Endodermal cell (in vitro differentiated cells): ENCODE results near the gene GSTA3. TPM values are rescaled to one million over a fixed set of nuclear protein-coding genes. Genes with fewer than 3 reads are reported as not detected.

Experiments used
- DNase-seq: peaks from one replicate; pipeline ENCODE4 v3.0.0-alpha.2; 2017
- H3K27ac ChIP-seq: 2 replicates; pipeline ENCODE4 v1.5.1; 2013; ENCODE audit warnings: mild to moderate bottlenecking, low read depth, low read length, moderate library complexity
- H3K27me3 ChIP-seq: 2 replicates; pipeline ENCODE4 v1.6.1; 2013; ENCODE audit warnings: mild to moderate bottlenecking, low read length, moderate library complexity; ENCODE audit not compliant: insufficient read depth, control insufficient read depth, poor library complexity, severe bottlenecking
- H3K36me3 ChIP-seq: 2 replicates; pipeline ENCODE4 v1.7.0; 2013; ENCODE audit warnings: mild to moderate bottlenecking, low read length, moderate library complexity; ENCODE audit not compliant: control insufficient read depth, insufficient read depth
- H3K4me1 ChIP-seq: one replicate; pipeline ENCODE4 v1.7.0; 2013; ENCODE audit warnings: low read length; ENCODE audit not compliant: control insufficient read depth, insufficient read depth
- H3K4me3 ChIP-seq: 2 replicates; pipeline ENCODE4 v1.5.1; 2013; ENCODE audit warnings: mild to moderate bottlenecking, low read length, moderate library complexity
- H3K9ac ChIP-seq: 2 replicates; pipeline ENCODE4 v1.6.1; 2013; ENCODE audit warnings: mild to moderate bottlenecking, low read length, moderate library complexity; ENCODE audit not compliant: poor library complexity, severe bottlenecking; ENCODE audit errors: extremely low read depth
- H3K9me3 ChIP-seq: 2 replicates; pipeline ENCODE4 v1.6.1; 2013; ENCODE audit warnings: mild to moderate bottlenecking, low read length, moderate library complexity; ENCODE audit not compliant: control insufficient read depth
- H3K27ac Mint-ChIP-seq: 2 replicates; pipeline ENCODE4 v1.8.0; 2020; ENCODE audit warnings: mixed read lengths
- H3K27me3 Mint-ChIP-seq: 2 replicates; pipeline ENCODE4 v1.8.0; 2021; ENCODE audit warnings: mild to moderate bottlenecking, mixed read lengths; ENCODE audit not compliant: insufficient read depth
- H3K36me3 Mint-ChIP-seq: 2 replicates; pipeline ENCODE4 v1.8.0; 2020; ENCODE audit warnings: low read depth, mixed read lengths
- H3K4me1 Mint-ChIP-seq: 2 replicates; pipeline ENCODE4 v1.8.0; 2020; ENCODE audit warnings: mixed read lengths
- H3K4me3 Mint-ChIP-seq: 2 replicates; pipeline ENCODE4 v1.8.0; 2020; ENCODE audit warnings: mild to moderate bottlenecking, moderate library complexity, mixed read lengths
- H3K9me3 Mint-ChIP-seq: 2 replicates; pipeline ENCODE4 v1.8.0; 2020; ENCODE audit warnings: mild to moderate bottlenecking, mixed read lengths
- CTCF ChIP-seq: fragments of 200-600 bp; sonication (generic); conservative IDR thresholded peaks from 2 replicates; pipeline ENCODE4 v1.5.0; 2021; ENCODE audit warnings: antibody characterized with exemption, mild to moderate bottlenecking
- WGBS, 2 experiments: methylation state at CpG; one replicate each; pipeline versions ENCODE4 v1.1.5 to v1.1.7; 2013; ENCODE audit warnings: missing lambda C conversion rate in 2 of 2, mixed read lengths in 1 of 2; ENCODE audit not compliant: insufficient coverage in 1 of 2, insufficient read length in 1 of 2; 5-methylcytosine and 5-hydroxymethylcytosine counted together
- total RNA-seq, 2 donors: library from RNA; stranded (reverse); fragmentation: NEBNext Ultra II Directional in 1 of 2; extraction: Animal tissue kit (Norgen Biotek cat#: 25700) in 1 of 2; gene quantifications; 2 replicates in 1 of 2; 3 replicates in 1 of 2; pipeline ENCODE4 v1.2.1, GENCODE V29; 2021

Gene GSTA3
- total RNA-seq, 2 donors from 2014 or later: not detected

DNA sequence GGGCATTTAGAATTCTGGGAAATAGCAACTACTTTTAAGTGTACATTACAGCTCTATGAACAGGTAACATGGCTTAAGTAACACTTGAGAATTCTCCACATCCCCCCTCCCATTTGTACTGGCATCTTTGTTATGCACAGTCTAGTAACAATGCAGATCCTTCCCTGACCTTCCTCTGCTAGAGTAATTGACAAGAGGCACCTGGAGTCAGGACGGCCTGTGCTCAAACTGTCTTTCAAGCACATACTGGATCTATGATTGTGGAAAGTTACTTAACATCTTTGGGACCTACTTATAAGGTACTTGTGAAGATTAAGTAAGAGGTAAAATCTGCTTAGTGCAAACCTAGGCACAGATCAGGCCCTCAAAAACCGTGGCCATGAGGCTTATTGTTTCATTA is 21.9 kb upstream of the GSTA3 start:
- no peak overlapping the region for H3K4me3 Mint-ChIP-seq
- no peak for TF ChIP-seq CTCF
- H3K9me3 Mint-ChIP-seq: peaks cover 23% of the 10 kb centered on the region
- H3K36me3 Mint-ChIP-seq: no peaks in the 10 kb centered on the region
- H3K4me1 ChIP-seq: no peaks in the 10 kb centered on the region
- DNase-seq: no peak
- 60 to 79% methylated on average over 1 to 2 of the region's 2 CpGs for WGBS, 2 experiments
- peaks cover 6% of the 10 kb centered on the region for H3K27me3 ChIP-seq
- H3K9me3 ChIP-seq: peaks cover 5% of the 10 kb centered on the region
- no peak overlapping the region for H3K27ac ChIP-seq
- no peaks in the 10 kb centered on the region for H3K36me3 ChIP-seq
- H3K27ac Mint-ChIP-seq: no peak overlapping the region
- peaks cover 3% of the 10 kb centered on the region for H3K4me1 Mint-ChIP-seq
- H3K9ac ChIP-seq: no peak overlapping the region
- no peak overlapping the region for H3K4me3 ChIP-seq
- peaks cover 7% of the 10 kb centered on the region for H3K27me3 Mint-ChIP-seq

GRCh38 chr6:52929321-52930164 is 20.0 kb upstream of the GSTA3 start:
- H3K4me3 Mint-ChIP-seq: no peak overlapping the region
- WGBS, 2 experiments: 90 to 92% methylated on average over 4 to 6 of the region's 6 CpGs

GRCh38 chr6:52927451-52927850 is 18.0 kb upstream of the GSTA3 start:
- no peak overlapping the region for H3K9ac ChIP-seq
- Mint-ChIP-seq H3K27me3 (peaks cover 2% of the 10 kb centered on the region), H3K4me3 (no peak overlapping the region), H3K36me3 (no peaks in the 10 kb centered on the region), H3K9me3 (peaks cover 23% of the 10 kb centered on the region), H3K27ac (no peak overlapping the region), H3K4me1 (peaks cover 17% of the 10 kb centered on the region)
- H3K36me3 ChIP-seq: no peaks in the 10 kb centered on the region
- no peak overlapping the region for H3K4me3 ChIP-seq
- 93 to 97% methylated on average over 6 to 8 of the region's 8 CpGs for WGBS, 2 experiments
- no peaks in the 10 kb centered on the region for H3K27me3 ChIP-seq
- H3K4me1 ChIP-seq: no peaks in the 10 kb centered on the region
- DNase-seq: no peak
- no peak overlapping the region for H3K27ac ChIP-seq
- no peak for TF ChIP-seq CTCF
- H3K9me3 ChIP-seq: peaks cover 5% of the 10 kb centered on the region

More at GRCh38 chr6:52929321-52930164, 20.0 kb upstream of the GSTA3 start:
- TF ChIP-seq CTCF: no peak
- H3K9me3 ChIP-seq: peaks cover 5% of the 10 kb centered on the region
- no peak overlapping the region for H3K9ac ChIP-seq
- H3K27me3 Mint-ChIP-seq: peaks cover 2% of the 10 kb centered on the region
- peaks cover 6% of the 10 kb centered on the region for H3K27me3 ChIP-seq
- no peaks in the 10 kb centered on the region for H3K36me3 Mint-ChIP-seq
- no peaks in the 10 kb centered on the region for H3K36me3 ChIP-seq
- no peak overlapping the region for H3K4me3 ChIP-seq
- H3K4me1 ChIP-seq: no peaks in the 10 kb centered on the region
- H3K9me3 Mint-ChIP-seq: peaks cover 23% of the 10 kb centered on the region
- H3K4me1 Mint-ChIP-seq: peaks cover 5% of the 10 kb centered on the region
- no peak overlapping the region for H3K27ac Mint-ChIP-seq
- DNase-seq: no peak
- H3K27ac ChIP-seq: no peak overlapping the region
